Lower lobe of right lung (tissue), 2 donors: ENCODE measurements around the gene ZNF646. TPM values are rescaled to one million over a fixed set of nuclear protein-coding genes. Genes with fewer than 3 reads are reported as not detected.

Experiments used
- ATAC-seq, 2 donors: fragments of 200-7000 bp; cut with Tn5 transposase; one replicate each; pipeline ENCODE4 v1.9.1; 2020 to 2022; ENCODE audit warnings: mild to moderate bottlenecking in 2 of 2, moderate library complexity in 2 of 2
- DNase-seq: peaks from one replicate; pipeline ENCODE4 v3.0.0-alpha.2; 2020
- H3K27ac ChIP-seq: fragments of 200-600 bp; one replicate; pipeline ENCODE4 v1.8.0; 2022
- H3K27me3 ChIP-seq: fragments of 200-600 bp; one replicate; pipeline ENCODE4 v1.8.0; 2022; ENCODE audit warnings: low read depth
- H3K36me3 ChIP-seq: fragments of 200-600 bp; one replicate; pipeline ENCODE4 v1.8.0; 2022; ENCODE audit warnings: mild to moderate bottlenecking
- H3K4me1 ChIP-seq: fragments of 200-600 bp; one replicate; pipeline ENCODE4 v1.8.0; 2022
- H3K4me3 ChIP-seq: fragments of 200-600 bp; one replicate; pipeline ENCODE4 v1.8.0; 2022; ENCODE audit warnings: mild to moderate bottlenecking
- H3K9me3 ChIP-seq: fragments of 200-600 bp; one replicate; pipeline ENCODE4 v1.8.0; 2022
- intact Hi-C: fragments of 100-400 bp; cut with DNase I; formaldehyde crosslinking; loops from one replicate; pipeline ENCODE4 v1.11.0; 2022
- total RNA-seq: library from RNA; stranded (reverse); fragmentation: NEBNext Ultra II Directional; extraction: Animal tissue kit (Norgen Biotek cat#: 25700); gene quantifications from one replicate; pipeline ENCODE4 v1.2.1, GENCODE V29; 2021
- TF ChIP-seq, protein P1 (sequence below): fragments of 200-600 bp; IDR thresholded peaks from one replicate; pipeline ENCODE4 v1.8.0; 2022; ENCODE audit warnings: antibody characterized with exemption, mild to moderate bottlenecking
- donor health status: DM: no; HTN: yes; CAD: no; lungs with severe emphysema.

Gene ZNF646
- total RNA-seq, 1 donor from 2014 or later = 23.1 TPM

GRCh38 chr16:31132303-31132979 lies 58.2 kb downstream of the ZNF646 start:
- no peaks in the 10 kb centered on the region for H3K27me3 ChIP-seq

GRCh38 chr16:31133046-31133501 lies 58.9 kb downstream of the ZNF646 start:
- DNase-seq = no peak
- Histone ChIP-seq H3K4me3 (peak overlapping the region; percentile 54), H3K27me3 (no peaks in the 10 kb centered on the region), H3K27ac (peak overlapping the region; percentile 0), H3K4me1 (peaks cover 54% of the 10 kb centered on the region), H3K36me3 (peaks cover 44% of the 10 kb centered on the region), H3K9me3 (no peaks in the 10 kb centered on the region)
- TF ChIP-seq, protein P1, sequence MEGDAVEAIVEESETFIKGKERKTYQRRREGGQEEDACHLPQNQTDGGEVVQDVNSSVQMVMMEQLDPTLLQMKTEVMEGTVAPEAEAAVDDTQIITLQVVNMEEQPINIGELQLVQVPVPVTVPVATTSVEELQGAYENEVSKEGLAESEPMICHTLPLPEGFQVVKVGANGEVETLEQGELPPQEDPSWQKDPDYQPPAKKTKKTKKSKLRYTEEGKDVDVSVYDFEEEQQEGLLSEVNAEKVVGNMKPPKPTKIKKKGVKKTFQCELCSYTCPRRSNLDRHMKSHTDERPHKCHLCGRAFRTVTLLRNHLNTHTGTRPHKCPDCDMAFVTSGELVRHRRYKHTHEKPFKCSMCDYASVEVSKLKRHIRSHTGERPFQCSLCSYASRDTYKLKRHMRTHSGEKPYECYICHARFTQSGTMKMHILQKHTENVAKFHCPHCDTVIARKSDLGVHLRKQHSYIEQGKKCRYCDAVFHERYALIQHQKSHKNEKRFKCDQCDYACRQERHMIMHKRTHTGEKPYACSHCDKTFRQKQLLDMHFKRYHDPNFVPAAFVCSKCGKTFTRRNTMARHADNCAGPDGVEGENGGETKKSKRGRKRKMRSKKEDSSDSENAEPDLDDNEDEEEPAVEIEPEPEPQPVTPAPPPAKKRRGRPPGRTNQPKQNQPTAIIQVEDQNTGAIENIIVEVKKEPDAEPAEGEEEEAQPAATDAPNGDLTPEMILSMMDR = no peak
- no peak for ATAC-seq
- intact Hi-C loops = no loop called here

More at GRCh38 chr16:31132303-31132979, 58.2 kb downstream of the ZNF646 start:
- no peak for DNase-seq
- Histone ChIP-seq H3K4me1 (peaks cover 56% of the 10 kb centered on the region), H3K27ac (no peak overlapping the region), H3K36me3 (peaks cover 49% of the 10 kb centered on the region), H3K9me3 (no peaks in the 10 kb centered on the region), H3K4me3 (no peak overlapping the region)
- TF ChIP-seq, protein P1 = no peak
- intact Hi-C loops = no loop called here
- ATAC-seq = no peak

Other genes with a start within 250 kb of the ZNF646 start
- gene BCL7C, start 180.3 kb upstream of the ZNF646 start, total RNA-seq = 23.3 TPM
- gene CTF1, start 177.8 kb upstream of the ZNF646 start, total RNA-seq = 10.3 TPM
- gene FBXL19, start 150.8 kb upstream of the ZNF646 start, total RNA-seq = 14.5 TPM
- gene ORAI3, start 125.4 kb upstream of the ZNF646 start, total RNA-seq = 30.2 TPM
- 15.0 TPM for gene SETD1A, start 116.7 kb upstream of the ZNF646 start, total RNA-seq
- gene HSD3B7, start 89.2 kb upstream of the ZNF646 start, total RNA-seq = 23.6 TPM
- 0.32 TPM for gene STX1B, start 63.8 kb upstream of the ZNF646 start, total RNA-seq
- 86.1 TPM for gene STX4, start 40.9 kb upstream of the ZNF646 start, total RNA-seq
- gene ZNF668, start 182 bp upstream of the ZNF646 start, total RNA-seq = 8.2 TPM
- 2.4 TPM for gene PRSS53, start 14.5 kb downstream of the ZNF646 start, total RNA-seq
- 65.6 TPM for gene VKORC1, start 20.4 kb downstream of the ZNF646 start, total RNA-seq
- 37.6 TPM for gene BCKDK, start 34.0 kb downstream of the ZNF646 start, total RNA-seq
- gene KAT8, start 43.2 kb downstream of the ZNF646 start, total RNA-seq = 79.1 TPM
- gene PRSS8, start 61.3 kb downstream of the ZNF646 start, total RNA-seq = 75.4 TPM
- gene PRSS36, start 75.6 kb downstream of the ZNF646 start, total RNA-seq = 6.6 TPM
- gene FUS, start 105.7 kb downstream of the ZNF646 start, total RNA-seq = 179 TPM
- 82.0 TPM for gene PYCARD, start 128.3 kb downstream of the ZNF646 start, total RNA-seq
- gene TRIM72, start 139.7 kb downstream of the ZNF646 start, total RNA-seq = 0.06 TPM
- not detected for gene PYDC1, start 142.7 kb downstream of the ZNF646 start, total RNA-seq
- gene ITGAM, start 185.6 kb downstream of the ZNF646 start, total RNA-seq = 49.5 TPM